ENCODE results near the gene AKR1A1. TPM values are rescaled to one million over a fixed set of nuclear protein-coding genes. Genes with fewer than 3 reads are reported as not detected.
"Not testable (repeated sequence)": the region's sequence is repeated elsewhere in the genome, so short reads cannot be mapped to it uniquely, and the experiment has no call there.

Gene AKR1A1
- total RNA-seq, 2 donors from 2014 or later, result 96.8 to 103 TPM

- intact Hi-C loops (cut with DNase I), result loop anchor here (2.0 to 5.0 kb wide), 2 partner anchors 29 to 51 kb away; partner anchors contain the start of gene AKR1A1 (in 1 of the 2)
- peak; percentile 97 to 98 for ATAC-seq
These were observed 29.0 kb upstream of the AKR1A1 start, which contains the start of gene PRDX1 for GRCh38 chr1:45521413-45522323. TSS of gene PRDX1 (minus strand) at chr1:45521884. CDS start at chr1:45519043, 2,841 bp downstream.

GRCh38 chr1:45522324-45523104 is 28.1 kb upstream of the AKR1A1 start:
- ATAC-seq (no peak), DNase-seq (no peak)
- intact Hi-C loops (cut with DNase I), result loop anchor here in 1 of 2 donors (5.0 kb wide), 1 partner anchor 50 kb away; no protein-coding TSS in a partner anchor

More at GRCh38 chr1:45521413-45522323, 29.0 kb upstream of the AKR1A1 start, which contains the start of gene PRDX1:
- DNase-seq, result peak; percentile 97

- DNase-seq, ATAC-seq: not testable (repeated sequence)
- intact Hi-C loops (cut with DNase I), result loop anchor here in 1 of 2 donors (5.0 kb wide), 1 partner anchor 49 kb away; no protein-coding TSS in a partner anchor
These were observed 27.1 kb upstream of the AKR1A1 start for GRCh38 chr1:45523516-45523915.

- DNase-seq, ATAC-seq: not testable (repeated sequence)
- intact Hi-C loops (cut with DNase I), result loop anchor here in 1 of 2 donors (5.0 kb wide), 1 partner anchor 48 kb away; no protein-coding TSS in a partner anchor
These were observed 26.7 kb upstream of the AKR1A1 start for GRCh38 chr1:45523975-45524374.

- no peak for ATAC-seq
- DNase-seq, result no peak
- intact Hi-C loops (cut with DNase I), result no loop called here
These were observed 24.4 kb upstream of the AKR1A1 start for GRCh38 chr1:45526135-45526644.

- ATAC-seq, result no peak
- no peak for DNase-seq
- intact Hi-C loops (cut with DNase I), result no loop called here
These were observed 19.9 kb upstream of the AKR1A1 start for GRCh38 chr1:45530632-45531135.

GRCh38 chr1:45531873-45532272 is 18.8 kb upstream of the AKR1A1 start:
- intact Hi-C loops (cut with DNase I), result no loop called here
- no peak for ATAC-seq
- DNase-seq, result no peak

GRCh38 chr1:45535988-45536766 is 14.4 kb upstream of the AKR1A1 start:
- no peak for ATAC-seq
- no peak for DNase-seq
- intact Hi-C loops (cut with DNase I), result no loop called here

GRCh38 chr1:45536886-45537285 is 13.7 kb upstream of the AKR1A1 start:
- ATAC-seq, result no peak
- intact Hi-C loops (cut with DNase I), result no loop called here

GRCh38 chr1:45541193-45541592 is 9.4 kb upstream of the AKR1A1 start:
- DNase-seq, result no peak
- no peak for ATAC-seq
- intact Hi-C loops (cut with DNase I), result no loop called here

More at GRCh38 chr1:45536886-45537285, 13.7 kb upstream of the AKR1A1 start:
- no peak for DNase-seq

- DNase-seq, result no peak
- intact Hi-C loops (cut with DNase I), result no loop called here
- ATAC-seq, result peak in 1 of 2 donors; percentile 38
These were observed 8.0 kb upstream of the AKR1A1 start for GRCh38 chr1:45542591-45542990.

- DNase-seq (peak; percentile 62), ATAC-seq (peak; percentile 84)
- intact Hi-C loops (cut with DNase I), result no loop called here
These were observed 6.8 kb upstream of the AKR1A1 start for GRCh38 chr1:45543581-45544417.

GRCh38 chr1:45544530-45544929 is 6.1 kb upstream of the AKR1A1 start:
- ATAC-seq, result no peak
- no peak for DNase-seq
- intact Hi-C loops (cut with DNase I), result no loop called here

GRCh38 chr1:45545019-45545493 is 5.6 kb upstream of the AKR1A1 start:
- intact Hi-C loops (cut with DNase I), result no loop called here
- DNase-seq, result no peak
- no peak for ATAC-seq

- ATAC-seq, result no peak
- DNase-seq, result no peak
- intact Hi-C loops (cut with DNase I), result no loop called here
These were observed 4.9 kb upstream of the AKR1A1 start for GRCh38 chr1:45545553-45546310.

- intact Hi-C loops (cut with DNase I), result loop anchor here in 1 of 2 donors (2.0 kb wide), 1 partner anchor 31 kb away; the partner anchor contains the start of gene PRDX1
- DNase-seq, result no peak
- no peak for ATAC-seq
These were observed 1.1 kb downstream of the AKR1A1 start for GRCh38 chr1:45551684-45552083.

- intact Hi-C loops (cut with DNase I), result no loop called here
- no peak for DNase-seq
- no peak for ATAC-seq
These were observed 1.7 kb downstream of the AKR1A1 start for GRCh38 chr1:45552331-45552730.
